Breast epithelium (tissue), 4 donors: ENCODE data around the gene DDOST. TPM values are rescaled to one million over a fixed set of nuclear protein-coding genes. Genes with fewer than 3 reads are reported as not detected.

ENCODE experiments used
- DNase-seq, 2 donors: peaks; one replicate each; pipeline ENCODE4 v3.0.0-alpha.2; 2019; ENCODE audit warnings: low spot score in 2 of 2
- H3K27ac ChIP-seq, 2 donors: fragments of 200-600 bp; sonication (generic) in 1 of 2; one replicate each; pipeline ENCODE4 v1.5.1; 2016 to 2019; ENCODE audit warnings: mild to moderate bottlenecking in 1 of 2
- H3K27me3 ChIP-seq, 2 donors: fragments of 200-600 bp; sonication (generic) in 1 of 2; one replicate each; pipeline versions ENCODE4 v1.5.1 to v1.6.0; 2017 to 2019; ENCODE audit warnings: control low read depth in 1 of 2, mild to moderate bottlenecking in 1 of 2
- H3K36me3 ChIP-seq: fragments of 200-600 bp; one replicate; pipeline ENCODE4 v1.5.1; 2019
- H3K4me1 ChIP-seq, 2 donors: fragments of 200-600 bp; sonication (generic); one replicate each; pipeline ENCODE4 v1.5.1; 2016 to 2019; ENCODE audit warnings: control low read depth in 1 of 2
- H3K4me3 ChIP-seq, 3 donors: fragments of 200-600 bp; sonication (generic); 1 replicate in 2 of 3; 2 replicates in 1 of 3; pipeline ENCODE4 v1.5.1; 2016 to 2019; ENCODE audit warnings: mild to moderate bottlenecking in 3 of 3, moderate library complexity in 2 of 3
- H3K9me3 ChIP-seq, 2 donors: fragments of 200-600 bp; sonication (generic) in 1 of 2; one replicate each; pipeline ENCODE4 v1.5.1; 2016 to 2019; ENCODE audit warnings: control low read depth in 1 of 2
- POLR2A ChIP-seq: fragments of 450-650 bp; IDR thresholded peaks from one replicate; pipeline ENCODE4 v1.6.1; 2016; ENCODE audit warnings: antibody characterized with exemption, mild to moderate bottlenecking, moderate library complexity
- POLR2AphosphoS5 ChIP-seq, 3 donors: sonication (generic); formaldehyde crosslinking; IDR thresholded peaks; one replicate each; pipeline ENCODE4 v1.6.1; 2017; ENCODE audit warnings: antibody characterized with exemption in 3 of 3
- intact Hi-C: fragments of 100-400 bp; cut with DNase I; formaldehyde crosslinking; loops from one replicate; pipeline ENCODE4 v1.15.1; 2023; ENCODE audit warnings: low total_unique reads
- total RNA-seq, 3 donors: library from RNA; depleted of rRNA; stranded (reverse); fragments of >200 nt; gene quantifications; one replicate each; pipeline ENCODE4 v1.1.0, GENCODE V29; 2016
- TF ChIP-seq, protein P1 (sequence below), 3 donors: fragments of 450-650 bp; IDR thresholded peaks; one replicate each; pipeline ENCODE4 v1.5.1; 2016 to 2017; ENCODE audit warnings: antibody characterized with exemption in 3 of 3, mild to moderate bottlenecking in 3 of 3, moderate library complexity in 3 of 3

DDOST gene
- total RNA-seq, 3 donors from 2014 or later, result 127 to 145 (median 138) TPM

DNA sequence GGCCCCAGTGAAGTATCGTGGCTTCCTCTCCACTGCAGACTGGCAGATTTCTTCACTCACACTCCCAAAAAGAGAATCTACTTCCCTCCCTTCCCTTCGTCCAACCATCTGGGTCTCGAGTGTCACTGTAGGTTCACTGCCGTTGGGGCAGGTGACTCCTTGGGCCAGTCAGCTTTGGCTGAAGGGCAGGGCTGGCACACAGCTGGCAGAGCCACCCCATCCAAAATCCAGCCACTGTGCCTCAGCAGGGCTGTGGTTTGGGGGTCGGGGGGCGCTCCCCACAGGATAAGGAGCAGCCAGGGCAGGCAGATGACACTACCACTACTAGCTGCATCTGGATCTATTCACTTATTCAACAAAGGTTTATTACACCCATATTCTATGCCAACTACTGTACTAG is 18.1 kb downstream of the DDOST start:
- intact Hi-C loops, result no loop called here
- DNase-seq, result no peak
- Histone ChIP-seq H3K4me1 (no peaks in the 10 kb centered on the region), H3K4me3 (no peak overlapping the region), H3K27me3 (no peaks in the 10 kb centered on the region), H3K36me3 (peaks cover 8% of the 10 kb centered on the region), H3K27ac (no peak overlapping the region), H3K9me3 (no peaks in the 10 kb centered on the region)
- TF ChIP-seq POLR2A, result no peak
- no peak for TF ChIP-seq POLR2AphosphoS5 (IDR thresholded peaks at IDR 0.05)
- TF ChIP-seq, protein P1, sequence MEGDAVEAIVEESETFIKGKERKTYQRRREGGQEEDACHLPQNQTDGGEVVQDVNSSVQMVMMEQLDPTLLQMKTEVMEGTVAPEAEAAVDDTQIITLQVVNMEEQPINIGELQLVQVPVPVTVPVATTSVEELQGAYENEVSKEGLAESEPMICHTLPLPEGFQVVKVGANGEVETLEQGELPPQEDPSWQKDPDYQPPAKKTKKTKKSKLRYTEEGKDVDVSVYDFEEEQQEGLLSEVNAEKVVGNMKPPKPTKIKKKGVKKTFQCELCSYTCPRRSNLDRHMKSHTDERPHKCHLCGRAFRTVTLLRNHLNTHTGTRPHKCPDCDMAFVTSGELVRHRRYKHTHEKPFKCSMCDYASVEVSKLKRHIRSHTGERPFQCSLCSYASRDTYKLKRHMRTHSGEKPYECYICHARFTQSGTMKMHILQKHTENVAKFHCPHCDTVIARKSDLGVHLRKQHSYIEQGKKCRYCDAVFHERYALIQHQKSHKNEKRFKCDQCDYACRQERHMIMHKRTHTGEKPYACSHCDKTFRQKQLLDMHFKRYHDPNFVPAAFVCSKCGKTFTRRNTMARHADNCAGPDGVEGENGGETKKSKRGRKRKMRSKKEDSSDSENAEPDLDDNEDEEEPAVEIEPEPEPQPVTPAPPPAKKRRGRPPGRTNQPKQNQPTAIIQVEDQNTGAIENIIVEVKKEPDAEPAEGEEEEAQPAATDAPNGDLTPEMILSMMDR (IDR thresholded peaks at IDR 0.05), result no peak

DNA sequence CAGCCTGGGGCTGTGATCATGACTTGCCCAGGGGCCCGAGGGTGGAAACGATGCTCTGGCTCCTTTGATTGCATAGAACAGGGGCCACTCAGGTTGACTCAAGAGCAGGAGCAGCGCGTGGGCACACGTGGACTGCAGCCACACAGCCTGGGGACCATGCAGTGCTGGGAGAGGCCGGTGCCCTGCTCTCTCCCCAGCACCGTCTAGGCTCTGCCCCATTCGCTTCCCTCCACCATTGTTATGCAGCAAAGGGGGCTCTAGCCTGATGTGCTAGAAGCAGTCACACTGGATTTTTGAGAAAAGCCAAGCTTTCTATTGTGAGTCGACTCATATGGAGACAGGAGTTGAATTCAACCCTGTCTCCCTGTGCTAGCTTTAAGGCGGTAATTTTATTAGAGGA is 19.2 kb downstream of the DDOST start:
- Histone ChIP-seq H3K27ac (no peak overlapping the region), H3K27me3 (no peaks in the 10 kb centered on the region), H3K36me3 (peaks cover 8% of the 10 kb centered on the region), H3K4me1 (no peaks in the 10 kb centered on the region), H3K9me3 (no peaks in the 10 kb centered on the region), H3K4me3 (no peak overlapping the region)
- intact Hi-C loops, result no loop called here
- TF ChIP-seq, protein P1 (IDR thresholded peaks at IDR 0.05), result no peak
- no peak for TF ChIP-seq POLR2A
- TF ChIP-seq POLR2AphosphoS5 (IDR thresholded peaks at IDR 0.05), result no peak
- DNase-seq, result no peak

DNA sequence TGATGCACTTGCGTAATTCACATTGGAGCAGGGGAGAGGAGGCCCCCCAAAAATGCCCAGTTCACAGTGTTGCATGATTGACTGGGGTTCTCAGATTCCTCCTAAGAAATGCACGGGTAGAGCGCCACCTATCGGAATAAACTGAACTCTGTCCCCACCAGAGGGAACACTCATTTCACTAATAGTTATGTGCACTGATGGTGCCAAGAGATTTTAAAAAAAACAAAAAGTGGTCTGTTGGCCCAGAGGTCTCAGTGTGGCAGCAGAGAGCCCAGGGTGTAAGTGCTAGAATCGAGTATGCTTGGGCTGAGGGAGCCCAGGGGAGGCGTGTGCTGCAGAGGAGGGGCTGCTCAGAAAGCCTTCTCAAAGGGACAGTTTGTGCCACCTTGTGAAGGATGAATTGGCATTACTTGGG is 21.0 kb downstream of the DDOST start:
- H3K9me3 ChIP-seq, result no peaks in the 10 kb centered on the region
- no peak for DNase-seq
- no peaks in the 10 kb centered on the region for H3K4me1 ChIP-seq
- H3K4me3 ChIP-seq, result no peak overlapping the region
- intact Hi-C loops, result no loop called here
- peaks cover 8% of the 10 kb centered on the region for H3K36me3 ChIP-seq
- H3K27me3 ChIP-seq, result no peaks in the 10 kb centered on the region
- TF ChIP-seq, protein P1 (IDR thresholded peaks at IDR 0.05), result peak in 2 of 3 donors; percentile 62 to 63
- TF ChIP-seq POLR2AphosphoS5 (IDR thresholded peaks at IDR 0.05), result no peak
- H3K27ac ChIP-seq, result no peak overlapping the region

DNA sequence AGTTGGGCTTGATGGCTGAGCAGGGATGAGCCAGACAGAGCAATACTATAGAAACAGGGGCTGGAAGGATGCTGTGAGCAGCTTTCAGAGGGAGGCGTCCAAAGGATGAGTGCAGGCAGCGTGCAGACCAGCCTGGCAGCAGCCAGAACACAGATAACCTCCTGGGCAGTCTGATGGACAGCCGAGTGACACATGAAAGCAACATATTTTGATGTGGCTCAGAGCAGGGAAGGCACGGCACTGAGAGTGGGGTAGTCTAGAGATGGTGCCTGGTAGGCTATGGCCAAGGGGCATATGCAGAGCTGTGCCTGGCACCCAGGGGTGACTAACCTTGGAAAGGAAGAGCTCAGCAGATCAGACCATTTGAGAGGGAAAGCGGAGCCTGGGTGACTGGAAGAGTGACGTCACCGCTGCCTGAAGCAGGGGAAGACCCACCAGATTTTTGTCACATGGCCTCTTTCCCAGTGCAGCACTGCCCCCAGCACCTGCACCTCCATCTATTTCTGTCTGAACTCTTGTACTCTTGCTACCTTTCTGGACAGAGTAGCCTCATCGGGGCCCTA is 24.3 kb downstream of the DDOST start:
- peaks cover 8% of the 10 kb centered on the region for H3K36me3 ChIP-seq
- no peaks in the 10 kb centered on the region for H3K27me3 ChIP-seq
- intact Hi-C loops, result no loop called here
- no peak for TF ChIP-seq POLR2AphosphoS5 (IDR thresholded peaks at IDR 0.05)
- TF ChIP-seq, protein P1 (IDR thresholded peaks at IDR 0.05), result no peak
- no peak for TF ChIP-seq POLR2A
- H3K4me1 ChIP-seq, result no peaks in the 10 kb centered on the region
- no peak overlapping the region for H3K27ac ChIP-seq
- H3K4me3 ChIP-seq, result no peak overlapping the region
- DNase-seq, result no peak
- no peaks in the 10 kb centered on the region for H3K9me3 ChIP-seq

DNA sequence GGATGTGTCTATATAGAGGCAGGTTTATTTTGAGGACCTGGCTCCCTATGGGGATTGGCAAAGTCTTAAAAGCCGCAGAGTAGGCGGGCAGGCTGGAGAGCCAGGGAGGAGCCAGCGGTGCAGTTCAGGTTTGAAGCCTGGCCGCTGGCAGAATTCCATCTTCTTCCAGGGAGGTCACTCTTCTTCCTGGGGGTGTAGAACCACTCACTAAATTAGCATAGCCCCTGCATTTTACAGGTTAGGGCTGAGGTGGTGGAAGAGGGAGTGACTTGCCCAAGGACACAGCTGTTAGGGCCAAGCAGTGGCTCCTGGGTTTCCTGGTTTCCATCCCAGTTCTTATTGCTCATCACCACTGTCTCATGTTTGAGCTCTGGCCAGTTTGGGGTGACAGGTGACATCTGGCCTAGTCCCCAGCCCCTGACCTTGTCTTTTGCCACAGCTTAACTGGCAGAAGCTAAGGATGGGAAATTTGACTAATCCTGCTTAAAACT is 26.5 kb downstream of the DDOST start:
- no peaks in the 10 kb centered on the region for H3K9me3 ChIP-seq
- peak; percentile 38 to 61 for DNase-seq
- peak overlapping the region in 1 of 2 donors; percentile 86 for H3K27ac ChIP-seq
- H3K4me3 ChIP-seq, result peak overlapping the region; percentile 88 to 99 (median 97)
- TF ChIP-seq, protein P1 (IDR thresholded peaks at IDR 0.05), result no peak
- TF ChIP-seq POLR2A (no peak), POLR2AphosphoS5 (IDR thresholded peaks at IDR 0.05) (no peak)
- no peaks in the 10 kb centered on the region for H3K4me1 ChIP-seq
- intact Hi-C loops, result no loop called here
- peaks cover 8% of the 10 kb centered on the region for H3K36me3 ChIP-seq
- no peaks in the 10 kb centered on the region for H3K27me3 ChIP-seq
